Right ventricle myocardium inferior (tissue), 1 donor: ENCODE measurements around the gene NDC80. TPM values are rescaled to one million over a fixed set of nuclear protein-coding genes. Genes with fewer than 3 reads are reported as not detected.

Experiments
- ATAC-seq: fragments of 200-7000 bp; cut with Tn5 transposase; one replicate; pipeline ENCODE4 v1.9.1; 2020; ENCODE audit warnings: mild to moderate bottlenecking, moderate library complexity
- DNase-seq: peaks from one replicate; pipeline ENCODE4 v3.0.0; 2021; ENCODE audit errors: missing footprints
- intact Hi-C: fragments of 100-400 bp; cut with DNase I; formaldehyde crosslinking; loops from one replicate; pipeline ENCODE4 v1.11.0; 2022
- total RNA-seq: library from RNA; stranded (reverse); fragmentation: NEBNext Ultra II Directional; extraction: Animal tissue kit (Norgen Biotek cat#: 25700); gene quantifications from one replicate; pipeline ENCODE4 v1.2.1, GENCODE V29; 2021
- donor health status: DM: no; HTN: yes; CAD: no; lungs with severe emphysema.

Gene NDC80
- total RNA-seq, 1 donor from 2014 or later = 0.54 TPM

- ATAC-seq (no peak), DNase-seq (no peak)
- intact Hi-C loops = no loop called here
Observed at GRCh38 chr18:2551425-2551824, 19.9 kb upstream of the NDC80 start.

- ATAC-seq = no peak
- DNase-seq = no peak
- intact Hi-C loops = no loop called here
Observed at GRCh38 chr18:2554696-2555095, 16.7 kb upstream of the NDC80 start.

DNA sequence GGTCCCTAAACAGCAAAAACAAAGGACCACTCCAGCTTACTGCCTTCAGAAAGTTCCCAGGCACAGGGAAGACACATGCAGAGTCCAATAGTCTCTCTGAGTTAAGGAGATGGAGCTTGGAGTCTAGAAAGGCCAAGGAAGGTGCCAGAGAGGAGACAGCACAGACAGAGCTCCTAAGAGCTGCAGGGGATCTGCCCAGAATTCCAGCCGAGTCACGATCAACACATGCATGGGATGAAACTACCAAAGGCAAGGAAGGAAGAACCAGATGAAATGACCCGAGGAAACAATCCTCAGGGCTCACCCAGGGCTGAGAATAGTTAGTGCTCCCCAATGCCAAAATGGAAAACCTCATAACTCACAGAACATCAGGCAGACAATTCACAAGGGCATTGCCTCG is 15.5 kb upstream of the NDC80 start:
- intact Hi-C loops = no loop called here
- ATAC-seq = no peak
- DNase-seq = no peak

DNA sequence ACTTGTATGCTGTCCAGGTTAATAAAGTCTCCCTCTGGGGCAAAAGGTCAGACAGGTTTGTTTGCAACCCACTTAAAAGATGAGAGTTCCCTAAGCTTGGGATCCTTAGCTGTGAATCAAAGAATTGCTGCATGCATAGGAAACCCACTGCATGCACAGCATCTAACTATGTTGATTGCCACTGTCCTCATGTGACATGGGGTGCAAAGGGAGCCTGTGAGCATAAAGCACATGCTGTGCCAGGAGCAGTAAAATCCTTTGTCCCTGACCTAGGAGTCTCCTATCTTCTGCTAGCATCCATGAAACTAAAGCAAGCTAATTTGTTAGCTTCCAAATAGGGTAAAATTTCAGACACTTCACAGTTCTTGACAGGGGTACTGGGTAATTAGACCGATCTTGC is 13.8 kb upstream of the NDC80 start:
- intact Hi-C loops = no loop called here
- DNase-seq (no peak), ATAC-seq (no peak)

GRCh38 chr18:2559249-2559648 is 12.1 kb upstream of the NDC80 start:
- intact Hi-C loops = no loop called here
- DNase-seq (no peak), ATAC-seq (no peak)

- ATAC-seq (no peak), DNase-seq (no peak)
- intact Hi-C loops = no loop called here
Observed at GRCh38 chr18:2564373-2564772, 7.0 kb upstream of the NDC80 start.

- no peak for ATAC-seq
- intact Hi-C loops = no loop called here
- no peak for DNase-seq
Observed at GRCh38 chr18:2568129-2568528, 3.2 kb upstream of the NDC80 start.

- intact Hi-C loops = no loop called here
- DNase-seq = no peak
- no peak for ATAC-seq
Observed at GRCh38 chr18:2568605-2569004, 2.8 kb upstream of the NDC80 start.

- DNase-seq (no peak), ATAC-seq (no peak)
- intact Hi-C loops = no loop called here
Observed at GRCh38 chr18:2569338-2570207, 1.8 kb upstream of the NDC80 start.

DNA sequence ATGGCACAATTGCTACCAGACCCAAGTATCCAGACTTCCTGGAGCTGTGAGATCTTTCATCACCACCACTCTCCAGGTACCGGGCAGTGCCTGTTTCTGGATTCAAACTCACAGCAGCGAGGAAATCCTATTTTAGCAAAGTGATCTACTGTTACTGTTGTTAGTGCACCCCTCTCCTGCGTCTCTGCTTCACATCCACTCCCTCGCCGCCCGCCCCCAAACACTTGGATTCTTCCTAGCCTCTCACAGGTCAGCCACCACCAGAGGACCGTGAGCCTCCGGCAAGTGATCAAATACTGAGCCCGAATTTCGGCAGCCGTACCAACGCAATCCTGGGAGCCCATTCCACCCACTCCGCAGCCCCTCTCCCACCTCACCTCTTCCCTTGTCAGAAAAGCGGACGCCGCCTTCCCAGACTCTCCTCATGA is 571 bp upstream of the NDC80 start:
- DNase-seq (peak; percentile 87), ATAC-seq (peak; percentile 86)
- intact Hi-C loops = loop anchor here (1.0 kb wide), 1 partner anchor 85 kb away; the partner anchor contains the start of gene SMCHD1

- intact Hi-C loops = no loop called here
- DNase-seq (no peak), ATAC-seq (no peak)
Observed at GRCh38 chr18:2572171-2572569, 813 bp downstream of the NDC80 start.

GRCh38 chr18:2572892-2573291 is 1.5 kb downstream of the NDC80 start:
- ATAC-seq = no peak
- no peak for DNase-seq
- intact Hi-C loops = no loop called here

DNA sequence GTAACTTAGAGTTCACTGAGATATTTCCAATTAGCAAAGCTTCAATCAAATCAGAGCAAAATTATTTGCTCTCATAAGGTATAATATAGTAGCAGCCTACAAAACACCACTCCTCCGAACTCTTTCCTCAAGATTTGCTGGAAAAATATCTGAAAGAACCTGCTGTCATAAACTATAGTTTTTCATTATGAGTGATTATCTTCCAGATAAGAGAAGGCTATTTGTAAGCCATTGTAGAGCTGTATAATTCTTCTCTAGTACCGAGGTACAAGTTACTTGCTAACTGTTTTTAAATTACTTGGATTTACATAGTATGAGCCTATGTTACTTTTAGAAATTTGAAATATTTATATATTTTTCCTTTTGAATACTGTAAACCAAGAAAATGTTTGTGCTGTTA is 2.1 kb downstream of the NDC80 start:
- DNase-seq (no peak), ATAC-seq (no peak)
- intact Hi-C loops = no loop called here

- no peak for DNase-seq
- ATAC-seq = no peak
- intact Hi-C loops = no loop called here
Observed at GRCh38 chr18:2587788-2588187, 16.4 kb downstream of the NDC80 start.

DNA sequence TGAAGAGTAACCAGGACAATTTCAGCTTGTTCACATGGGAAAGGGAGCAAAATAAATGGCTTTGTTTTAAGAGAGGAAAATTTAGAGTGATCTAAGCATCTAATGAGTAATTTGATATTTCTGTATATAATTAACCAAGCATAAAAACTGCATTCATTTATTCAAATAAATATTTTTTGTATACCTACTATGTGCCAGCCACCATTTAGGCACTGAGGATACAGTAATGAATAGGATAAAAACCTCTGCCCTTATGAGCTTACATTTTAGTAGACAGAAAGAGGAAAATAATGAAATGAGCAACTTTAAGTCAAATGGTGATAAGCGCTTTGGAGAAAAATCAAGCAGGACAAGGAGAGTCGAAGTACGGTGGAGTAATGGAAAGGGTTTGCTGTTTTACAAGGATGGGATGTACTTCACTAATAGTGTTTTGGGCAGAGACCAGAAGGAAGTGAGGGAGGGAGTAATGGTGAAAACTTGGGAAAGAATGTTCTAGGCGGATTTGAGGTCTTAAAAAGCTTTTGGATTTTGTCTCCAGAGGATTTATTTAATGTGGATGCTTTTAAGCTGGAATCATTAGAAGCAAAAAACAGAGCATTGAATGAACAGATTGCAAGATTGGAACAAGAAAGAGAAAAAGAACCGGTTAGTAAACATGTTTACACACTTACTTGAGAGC is 17.4 kb downstream of the NDC80 start:
- DNase-seq (no peak), ATAC-seq (no peak)
- intact Hi-C loops = no loop called here

DNA sequence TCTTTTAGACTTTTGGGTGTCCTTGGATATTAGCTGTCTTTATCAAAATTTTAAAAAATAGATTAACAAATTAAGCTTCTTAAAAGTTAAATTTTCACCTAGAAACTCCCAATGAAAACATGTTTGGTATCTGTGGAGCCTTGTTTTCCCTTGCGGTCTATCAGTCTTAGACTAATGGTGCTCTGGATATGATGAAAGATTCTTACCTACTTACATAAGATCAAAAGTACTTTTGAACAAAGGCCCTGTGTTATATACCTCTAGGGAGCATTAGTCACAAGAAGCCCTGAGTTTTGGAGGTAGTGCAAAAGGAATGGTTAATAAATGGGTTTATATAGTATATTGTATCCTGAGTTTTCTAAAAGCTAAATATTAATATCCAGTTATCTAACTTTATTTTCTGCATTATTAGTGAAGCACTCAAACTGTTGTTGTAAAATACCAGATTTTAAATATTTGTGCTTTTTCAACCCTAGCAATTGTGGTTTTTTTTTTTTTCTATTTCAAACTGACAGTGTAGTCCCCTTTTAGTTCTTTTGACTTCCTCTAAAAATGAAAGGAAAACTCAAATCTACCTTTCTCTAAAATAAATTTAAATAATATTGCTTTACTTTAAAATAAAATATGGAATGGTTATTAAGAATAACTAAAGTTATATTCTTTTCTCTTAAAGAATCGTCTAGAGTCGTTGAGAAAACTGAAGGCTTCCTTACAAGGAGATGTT is 18.1 kb downstream of the NDC80 start:
- intact Hi-C loops = no loop called here
- no peak for ATAC-seq
- DNase-seq = no peak

- DNase-seq (no peak), ATAC-seq (no peak)
- intact Hi-C loops = no loop called here
Observed at GRCh38 chr18:2590303-2590702, 18.9 kb downstream of the NDC80 start.

DNA sequence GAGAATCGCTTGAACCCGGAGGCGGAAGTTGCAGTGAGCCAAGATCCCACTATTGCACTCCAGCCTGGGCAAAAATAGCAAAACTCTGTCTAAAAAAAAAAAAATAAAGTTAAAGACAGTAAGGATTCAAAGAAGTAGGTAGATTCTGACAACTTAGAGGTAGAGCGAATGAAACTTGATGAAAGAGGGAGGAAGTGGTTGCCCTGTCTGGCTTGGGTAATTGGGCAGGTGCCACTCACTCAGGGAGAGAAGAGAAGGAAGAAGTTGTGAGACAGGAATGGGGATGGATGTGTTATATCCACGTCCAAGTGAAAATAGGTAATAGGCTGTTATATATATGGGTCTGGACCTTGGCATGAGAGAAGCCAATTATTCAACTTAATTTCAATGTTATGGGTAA is 26.3 kb downstream of the NDC80 start:
- ATAC-seq = no peak
- no peak for DNase-seq
- intact Hi-C loops = no loop called here

DNA sequence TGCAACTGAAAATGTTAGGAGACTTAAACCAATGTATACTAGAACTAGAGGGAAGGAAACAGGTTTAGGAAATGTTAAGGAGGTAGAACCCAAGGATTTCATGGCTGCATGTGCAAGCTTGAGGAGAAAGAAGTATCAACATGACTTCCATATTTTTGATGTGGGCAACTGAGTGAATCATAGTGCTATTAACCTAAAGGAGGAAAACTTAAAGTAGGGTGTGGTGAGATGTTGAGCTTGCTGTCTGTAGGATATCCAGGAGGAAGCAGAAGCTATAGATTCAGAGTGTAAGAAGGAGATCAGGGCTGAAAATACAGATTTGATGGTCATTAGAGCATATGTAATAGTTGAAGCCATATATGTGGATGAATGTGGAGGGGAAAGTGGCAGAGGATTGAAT is 31.5 kb downstream of the NDC80 start:
- no peak for ATAC-seq
- no peak for DNase-seq
- intact Hi-C loops = no loop called here

DNA sequence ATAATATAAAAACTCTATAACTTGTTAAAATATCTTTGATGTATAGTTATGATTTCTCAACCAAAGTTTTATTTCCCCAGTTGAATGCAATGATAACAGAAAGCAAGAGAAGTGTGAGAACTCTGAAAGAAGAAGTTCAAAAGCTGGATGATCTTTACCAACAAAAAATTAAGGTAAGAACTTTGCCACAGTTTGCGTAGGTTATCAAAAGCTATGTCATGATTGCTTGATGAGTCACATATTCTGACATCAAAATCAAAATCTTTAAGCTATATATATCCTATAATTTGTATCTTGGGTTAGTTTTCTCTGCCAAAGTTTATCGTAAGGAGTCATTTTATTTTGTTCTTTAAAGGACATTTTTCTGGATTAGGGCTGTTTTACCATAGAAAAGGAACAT is 35.0 kb downstream of the NDC80 start:
- intact Hi-C loops = no loop called here
- DNase-seq = no peak
- ATAC-seq = no peak
